HG03060 (cell line): ENCODE results near the gene MACROD1.

Experiments used
- ATAC-seq: cut with Tn5 transposase; IDR thresholded peaks from one replicate; pipeline ENCODE4 v1.9.1; 2021; ENCODE audit warnings: low read depth, moderate number of reproducible peaks; ENCODE audit not compliant: unreplicated experiment

The MACROD1 gene

GRCh38 chr11:64115531-64116522 is 50.1 kb downstream of the MACROD1 start:
- ATAC-seq: no peak

GRCh38 chr11:64114231-64114630 is 51.7 kb downstream of the MACROD1 start:
- no peak for ATAC-seq

- ATAC-seq: no peak
Measured at GRCh38 chr11:64113462-64113780, 52.5 kb downstream of the MACROD1 start.

- ATAC-seq: no peak
Measured at GRCh38 chr11:64112771-64113461, 53.0 kb downstream of the MACROD1 start.

GRCh38 chr11:64110465-64111375 is 55.2 kb downstream of the MACROD1 start:
- no peak for ATAC-seq

- no peak for ATAC-seq
Measured at GRCh38 chr11:64109332-64109731, 56.6 kb downstream of the MACROD1 start.

GRCh38 chr11:64107303-64107702 is 58.6 kb downstream of the MACROD1 start:
- no peak for ATAC-seq

- ATAC-seq: no peak
Measured at GRCh38 chr11:64104632-64105031, 61.3 kb downstream of the MACROD1 start.

- no peak for ATAC-seq
Measured at GRCh38 chr11:64103277-64103985, 62.5 kb downstream of the MACROD1 start.

- ATAC-seq: no peak
Measured at GRCh38 chr11:64102005-64102738, 63.7 kb downstream of the MACROD1 start.

GRCh38 chr11:64101461-64101860 is 64.5 kb downstream of the MACROD1 start:
- ATAC-seq: no peak

- no peak for ATAC-seq
Measured at GRCh38 chr11:64100782-64101353, 65.0 kb downstream of the MACROD1 start.

GRCh38 chr11:64100360-64100759 is 65.6 kb downstream of the MACROD1 start:
- ATAC-seq: no peak

GRCh38 chr11:64099436-64099835 is 66.5 kb downstream of the MACROD1 start:
- ATAC-seq: no peak

GRCh38 chr11:64098318-64098831 is 67.5 kb downstream of the MACROD1 start:
- ATAC-seq: no peak

- no peak for ATAC-seq
Measured at GRCh38 chr11:64097468-64098317, 68.2 kb downstream of the MACROD1 start.

GRCh38 chr11:64096835-64097234 is 69.1 kb downstream of the MACROD1 start:
- ATAC-seq: no peak

GRCh38 chr11:64095949-64096348 is 70.0 kb downstream of the MACROD1 start:
- no peak for ATAC-seq
